ENCODE measurements around the gene KIF14. TPM values are rescaled to one million over a fixed set of nuclear protein-coding genes. Genes with fewer than 3 reads are reported as not detected.

Gene KIF14
- total and polyA plus RNA-seq, 2 experiments from 2014 or later, result 13.3 to 23.2 TPM

DNA sequence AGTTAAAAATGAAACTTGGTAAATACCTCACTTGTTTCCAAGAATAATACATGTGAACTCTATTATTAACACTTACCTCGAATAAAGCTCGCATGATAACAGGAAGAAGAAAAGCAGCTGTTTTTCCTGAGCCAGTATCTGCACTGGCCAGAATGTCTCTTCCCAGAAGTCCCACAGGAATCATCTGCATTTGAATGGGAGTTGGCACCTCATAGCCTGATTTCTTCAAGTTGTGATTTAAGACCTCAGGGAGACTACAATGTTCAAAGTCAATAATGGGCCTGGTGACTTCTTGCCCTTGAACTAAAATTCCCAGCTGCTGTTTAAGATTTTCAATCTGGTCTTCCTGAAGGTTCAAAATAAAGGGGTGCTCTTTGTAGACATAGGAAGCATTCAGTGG, 45.3 kb upstream of the KIF14 start:
- DNase-seq (ENCODE audit: low spot score) (peak; percentile 51), ATAC-seq (no peak)
- Mint-ChIP-seq H3K4me3 (no peak overlapping the region), H3K4me1 (peaks cover 28% of the 10 kb centered on the region), H3K27ac (peak overlapping the region; percentile 32; the same call in 1 of the 2 replicates), H3K36me3 (ENCODE audit: low read depth) (peaks cover 18% of the 10 kb centered on the region; the same call in 2 of the 3 replicates), H3K27me3 (ENCODE audit: insufficient read depth, low read depth, poor library complexity) (peaks cover 7% of the 10 kb centered on the region), H3K9me3 (no peaks in the 10 kb centered on the region)
- Histone ChIP-seq H3K4me3 (no peak overlapping the region), H3K27ac (ENCODE audit: low read depth) (0 out of 2 replicates have a peak overlapping the region, but pooled peaks have one; percentile 59), H4K20me1 (replicated peaks; ENCODE audit: insufficient read depth) (no peaks in the 10 kb centered on the region), H3K79me2 (replicated peaks; ENCODE audit: insufficient read depth) (peaks cover 33% of the 10 kb centered on the region), H3K4me2 (peak overlapping the region; percentile 10; the same call in 1 of the 2 replicates), H3K27me3 (ENCODE audit: insufficient read depth) (no peaks in the 10 kb centered on the region), H3F3A (replicated peaks; ENCODE audit: low read depth) (no peaks in the 10 kb centered on the region), H3K4me1 (ENCODE audit: insufficient read depth) (peaks cover 18% of the 10 kb centered on the region), H2AFZ (no peak overlapping the region), H3K36me3 (ENCODE audit: insufficient read depth) (no peaks in the 10 kb centered on the region; the same call in 1 of the 2 replicates), H3K9me2 (ENCODE audit: insufficient read depth) (no peaks in the 10 kb centered on the region)
- TF ChIP-seq CREB1 (CRISPR knock-in tag; IDR thresholded peaks at IDR 0.05; ENCODE audit: low read depth) (no peak), EZH2 (IDR thresholded peaks at IDR 0.05; ENCODE audit: low read depth, unreplicated experiment) (no peak)
- TF ChIP-seq, protein P1, sequence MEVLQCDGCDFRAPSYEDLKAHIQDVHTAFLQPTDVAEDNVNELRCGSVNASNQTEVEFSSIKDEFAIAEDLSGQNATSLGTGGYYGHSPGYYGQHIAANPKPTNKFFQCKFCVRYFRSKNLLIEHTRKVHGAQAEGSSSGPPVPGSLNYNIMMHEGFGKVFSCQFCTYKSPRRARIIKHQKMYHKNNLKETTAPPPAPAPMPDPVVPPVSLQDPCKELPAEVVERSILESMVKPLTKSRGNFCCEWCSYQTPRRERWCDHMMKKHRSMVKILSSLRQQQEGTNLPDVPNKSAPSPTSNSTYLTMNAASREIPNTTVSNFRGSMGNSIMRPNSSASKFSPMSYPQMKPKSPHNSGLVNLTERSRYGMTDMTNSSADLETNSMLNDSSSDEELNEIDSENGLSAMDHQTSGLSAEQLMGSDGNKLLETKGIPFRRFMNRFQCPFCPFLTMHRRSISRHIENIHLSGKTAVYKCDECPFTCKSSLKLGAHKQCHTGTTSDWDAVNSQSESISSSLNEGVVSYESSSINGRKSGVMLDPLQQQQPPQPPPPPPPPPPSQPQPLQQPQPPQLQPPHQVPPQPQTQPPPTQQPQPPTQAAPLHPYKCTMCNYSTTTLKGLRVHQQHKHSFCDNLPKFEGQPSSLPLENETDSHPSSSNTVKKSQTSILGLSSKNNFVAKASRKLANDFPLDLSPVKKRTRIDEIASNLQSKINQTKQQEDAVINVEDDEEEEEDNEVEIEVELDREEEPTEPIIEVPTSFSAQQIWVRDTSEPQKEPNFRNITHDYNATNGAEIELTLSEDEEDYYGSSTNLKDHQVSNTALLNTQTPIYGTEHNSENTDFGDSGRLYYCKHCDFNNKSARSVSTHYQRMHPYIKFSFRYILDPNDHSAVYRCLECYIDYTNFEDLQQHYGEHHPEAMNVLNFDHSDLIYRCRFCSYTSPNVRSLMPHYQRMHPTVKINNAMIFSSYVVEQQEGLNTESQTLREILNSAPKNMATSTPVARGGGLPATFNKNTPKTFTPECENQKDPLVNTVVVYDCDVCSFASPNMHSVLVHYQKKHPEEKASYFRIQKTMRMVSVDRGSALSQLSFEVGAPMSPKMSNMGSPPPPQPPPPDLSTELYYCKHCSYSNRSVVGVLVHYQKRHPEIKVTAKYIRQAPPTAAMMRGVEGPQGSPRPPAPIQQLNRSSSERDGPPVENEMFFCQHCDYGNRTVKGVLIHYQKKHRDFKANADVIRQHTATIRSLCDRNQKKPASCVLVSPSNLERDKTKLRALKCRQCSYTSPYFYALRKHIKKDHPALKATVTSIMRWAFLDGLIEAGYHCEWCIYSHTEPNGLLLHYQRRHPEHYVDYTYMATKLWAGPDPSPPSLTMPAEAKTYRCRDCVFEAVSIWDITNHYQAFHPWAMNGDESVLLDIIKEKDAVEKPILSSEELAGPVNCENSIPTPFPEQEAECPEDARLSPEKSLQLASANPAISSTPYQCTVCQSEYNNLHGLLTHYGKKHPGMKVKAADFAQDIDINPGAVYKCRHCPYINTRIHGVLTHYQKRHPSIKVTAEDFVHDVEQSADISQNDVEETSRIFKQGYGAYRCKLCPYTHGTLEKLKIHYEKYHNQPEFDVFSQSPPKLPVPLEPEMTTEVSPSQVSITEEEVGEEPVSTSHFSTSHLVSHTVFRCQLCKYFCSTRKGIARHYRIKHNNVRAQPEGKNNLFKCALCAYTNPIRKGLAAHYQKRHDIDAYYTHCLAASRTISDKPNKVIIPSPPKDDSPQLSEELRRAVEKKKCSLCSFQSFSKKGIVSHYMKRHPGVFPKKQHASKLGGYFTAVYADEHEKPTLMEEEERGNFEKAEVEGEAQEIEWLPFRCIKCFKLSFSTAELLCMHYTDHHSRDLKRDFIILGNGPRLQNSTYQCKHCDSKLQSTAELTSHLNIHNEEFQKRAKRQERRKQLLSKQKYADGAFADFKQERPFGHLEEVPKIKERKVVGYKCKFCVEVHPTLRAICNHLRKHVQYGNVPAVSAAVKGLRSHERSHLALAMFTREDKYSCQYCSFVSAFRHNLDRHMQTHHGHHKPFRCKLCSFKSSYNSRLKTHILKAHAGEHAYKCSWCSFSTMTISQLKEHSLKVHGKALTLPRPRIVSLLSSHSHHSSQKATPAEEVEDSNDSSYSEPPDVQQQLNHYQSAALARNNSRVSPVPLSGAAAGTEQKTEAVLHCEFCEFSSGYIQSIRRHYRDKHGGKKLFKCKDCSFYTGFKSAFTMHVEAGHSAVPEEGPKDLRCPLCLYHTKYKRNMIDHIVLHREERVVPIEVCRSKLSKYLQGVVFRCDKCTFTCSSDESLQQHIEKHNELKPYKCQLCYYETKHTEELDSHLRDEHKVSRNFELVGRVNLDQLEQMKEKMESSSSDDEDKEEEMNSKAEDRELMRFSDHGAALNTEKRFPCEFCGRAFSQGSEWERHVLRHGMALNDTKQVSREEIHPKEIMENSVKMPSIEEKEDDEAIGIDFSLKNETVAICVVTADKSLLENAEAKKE (CRISPR knock-in tag; IDR thresholded peaks at IDR 0.05), result peak; percentile 21; the same call in 1 of the 2 replicates

DNA sequence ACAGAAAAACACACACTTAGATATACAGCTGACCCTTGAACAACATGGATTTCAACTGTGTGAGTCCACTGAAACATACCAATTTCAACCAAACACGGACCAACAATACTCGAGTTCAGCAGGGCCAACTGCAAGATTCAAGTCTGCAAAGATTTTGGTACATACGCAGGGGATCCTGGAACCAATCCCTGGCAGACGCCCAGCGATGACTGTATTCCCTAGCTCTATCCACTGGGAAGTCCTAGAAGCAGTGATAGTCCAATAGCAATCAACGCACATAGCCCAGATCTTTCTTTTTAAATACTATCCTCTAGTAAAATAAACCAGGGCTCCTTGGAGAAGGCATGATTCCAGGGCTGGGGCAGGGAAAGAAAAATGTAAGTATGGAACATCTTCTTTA, 40.2 kb upstream of the KIF14 start:
- Histone ChIP-seq H3K9me2 (ENCODE audit: insufficient read depth) (no peaks in the 10 kb centered on the region), H3K79me2 (replicated peaks; ENCODE audit: insufficient read depth) (peaks cover 15% of the 10 kb centered on the region), H3K4me2 (no peak overlapping the region), H3K27me3 (ENCODE audit: insufficient read depth) (no peaks in the 10 kb centered on the region), H3F3A (replicated peaks; ENCODE audit: low read depth) (no peaks in the 10 kb centered on the region), H3K4me3 (no peak overlapping the region), H3K4me1 (ENCODE audit: insufficient read depth) (no peaks in the 10 kb centered on the region), H2AFZ (no peak overlapping the region), H3K36me3 (ENCODE audit: insufficient read depth) (peaks cover 13% of the 10 kb centered on the region), H4K20me1 (replicated peaks; ENCODE audit: insufficient read depth) (no peaks in the 10 kb centered on the region), H3K27ac (ENCODE audit: low read depth) (no peak overlapping the region)
- peaks cover 6% of the 10 kb centered on the region; the same call in 2 of the 3 replicates for H3K4me1 Mint-ChIP-seq
- H3K27me3 Mint-ChIP-seq (ENCODE audit: insufficient read depth, low read depth, poor library complexity), result no peaks in the 10 kb centered on the region
- peaks cover 30% of the 10 kb centered on the region for H3K36me3 Mint-ChIP-seq (ENCODE audit: low read depth)
- DNase-seq (ENCODE audit: low spot score) (no peak), ATAC-seq (no peak)
- H3K27ac Mint-ChIP-seq, result no peak overlapping the region
- H3K9me3 Mint-ChIP-seq, result no peaks in the 10 kb centered on the region
- H3K4me3 Mint-ChIP-seq, result no peak overlapping the region
- no peak for TF ChIP-seq CREB1 (CRISPR knock-in tag; IDR thresholded peaks at IDR 0.05; ENCODE audit: low read depth)
- TF ChIP-seq POLR2AphosphoS5 (IDR thresholded peaks at IDR 0.05; ENCODE audit: low read depth), result no peak
- TF ChIP-seq, protein P2, sequence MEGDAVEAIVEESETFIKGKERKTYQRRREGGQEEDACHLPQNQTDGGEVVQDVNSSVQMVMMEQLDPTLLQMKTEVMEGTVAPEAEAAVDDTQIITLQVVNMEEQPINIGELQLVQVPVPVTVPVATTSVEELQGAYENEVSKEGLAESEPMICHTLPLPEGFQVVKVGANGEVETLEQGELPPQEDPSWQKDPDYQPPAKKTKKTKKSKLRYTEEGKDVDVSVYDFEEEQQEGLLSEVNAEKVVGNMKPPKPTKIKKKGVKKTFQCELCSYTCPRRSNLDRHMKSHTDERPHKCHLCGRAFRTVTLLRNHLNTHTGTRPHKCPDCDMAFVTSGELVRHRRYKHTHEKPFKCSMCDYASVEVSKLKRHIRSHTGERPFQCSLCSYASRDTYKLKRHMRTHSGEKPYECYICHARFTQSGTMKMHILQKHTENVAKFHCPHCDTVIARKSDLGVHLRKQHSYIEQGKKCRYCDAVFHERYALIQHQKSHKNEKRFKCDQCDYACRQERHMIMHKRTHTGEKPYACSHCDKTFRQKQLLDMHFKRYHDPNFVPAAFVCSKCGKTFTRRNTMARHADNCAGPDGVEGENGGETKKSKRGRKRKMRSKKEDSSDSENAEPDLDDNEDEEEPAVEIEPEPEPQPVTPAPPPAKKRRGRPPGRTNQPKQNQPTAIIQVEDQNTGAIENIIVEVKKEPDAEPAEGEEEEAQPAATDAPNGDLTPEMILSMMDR (conservative IDR thresholded peaks at IDR 0.05; ENCODE audit: low read depth in 2 of 2), result no peak
- TF ChIP-seq, protein P3, sequence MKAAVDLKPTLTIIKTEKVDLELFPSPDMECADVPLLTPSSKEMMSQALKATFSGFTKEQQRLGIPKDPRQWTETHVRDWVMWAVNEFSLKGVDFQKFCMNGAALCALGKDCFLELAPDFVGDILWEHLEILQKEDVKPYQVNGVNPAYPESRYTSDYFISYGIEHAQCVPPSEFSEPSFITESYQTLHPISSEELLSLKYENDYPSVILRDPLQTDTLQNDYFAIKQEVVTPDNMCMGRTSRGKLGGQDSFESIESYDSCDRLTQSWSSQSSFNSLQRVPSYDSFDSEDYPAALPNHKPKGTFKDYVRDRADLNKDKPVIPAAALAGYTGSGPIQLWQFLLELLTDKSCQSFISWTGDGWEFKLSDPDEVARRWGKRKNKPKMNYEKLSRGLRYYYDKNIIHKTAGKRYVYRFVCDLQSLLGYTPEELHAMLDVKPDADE (IDR thresholded peaks at IDR 0.05), result no peak
- TF ChIP-seq ZNF331 (CRISPR knock-in tag; IDR thresholded peaks at IDR 0.05; ENCODE audit: low read depth), result no peak
- no peak for TF ChIP-seq STAT1 (IDR thresholded peaks at IDR 0.05; ENCODE audit: unreplicated experiment)
- TF ChIP-seq JUNB (IDR thresholded peaks at IDR 0.05; ENCODE audit: unreplicated experiment), result no peak
- TF ChIP-seq EZH2phosphoT487 (IDR thresholded peaks at IDR 0.05; ENCODE audit: unreplicated experiment), result no peak
- TF ChIP-seq EZH2 (IDR thresholded peaks at IDR 0.05; ENCODE audit: low read depth, unreplicated experiment), result no peak
- TF ChIP-seq ZNF114 (CRISPR knock-in tag; IDR thresholded peaks at IDR 0.05), result no peak

Measured in GM23338 (cell line).